WI38 (cell line): Measurements from ENCODE around the gene ROBO2.

Source experiments
- H3K4me3 ChIP-seq: 2 replicates; pipeline ENCODE4 v1.5.1; 2011; ENCODE audit warnings: low read depth, mild to moderate bottlenecking, control low read depth, low read length
- CTCF ChIP-seq: IDR thresholded peaks from 2 replicates; pipeline ENCODE4 v1.5.1; 2012; ENCODE audit warnings: low read depth, mild to moderate bottlenecking, control low read depth, low read length

The ROBO2 gene

GRCh38 chr3:77323626-77324025, 283.7 kb downstream of the ROBO2 start:
- TF ChIP-seq CTCF, result no peak
- H3K4me3 ChIP-seq, result no peak overlapping the region

- no peak for TF ChIP-seq CTCF
These were observed 284.2 kb downstream of the ROBO2 start for GRCh38 chr3:77324105-77324504.

GRCh38 chr3:77325280-77325679, 285.4 kb downstream of the ROBO2 start:
- H3K4me3 ChIP-seq, result no peak overlapping the region
- no peak for TF ChIP-seq CTCF

More at GRCh38 chr3:77324105-77324504, 284.2 kb downstream of the ROBO2 start:
- H3K4me3 ChIP-seq, result no peak overlapping the region

- TF ChIP-seq CTCF, result no peak
- no peak overlapping the region for H3K4me3 ChIP-seq
These were observed 285.8 kb downstream of the ROBO2 start for GRCh38 chr3:77325702-77326101.

GRCh38 chr3:77326586-77326985, 286.7 kb downstream of the ROBO2 start:
- no peak for TF ChIP-seq CTCF

GRCh38 chr3:77328690-77329089, 288.8 kb downstream of the ROBO2 start:
- H3K4me3 ChIP-seq, result no peak overlapping the region
- no peak for TF ChIP-seq CTCF

More at GRCh38 chr3:77326586-77326985, 286.7 kb downstream of the ROBO2 start:
- H3K4me3 ChIP-seq, result no peak overlapping the region

GRCh38 chr3:77329116-77329515, 289.2 kb downstream of the ROBO2 start:
- no peak for TF ChIP-seq CTCF
- no peak overlapping the region for H3K4me3 ChIP-seq
